Peyer's patch (tissue), 4 donors: ENCODE results near the gene OSBPL3. TPM values are rescaled to one million over a fixed set of nuclear protein-coding genes. Genes with fewer than 3 reads are reported as not detected.
A peak's percentile ranks its signal among the peaks of the same experiment; 100 is the strongest.

Source experiments
- DNase-seq, 3 donors: peaks; one replicate each; pipeline ENCODE4 v3.0.0-alpha.2; 2017 to 2019
- H3K27ac ChIP-seq, 4 donors: fragments of 200-600 bp; sonication (generic); one replicate each; pipeline ENCODE4 v1.5.1; 2016 to 2019
- H3K27me3 ChIP-seq, 2 donors: fragments of 200-600 bp; sonication (generic); one replicate each; pipeline ENCODE4 v1.5.1; 2019
- H3K36me3 ChIP-seq, 3 donors: fragments of 200-600 bp; sonication (generic); one replicate each; pipeline ENCODE4 v1.5.1; 2016 to 2019
- H3K4me1 ChIP-seq, 4 donors: fragments of 200-600 bp; sonication (generic); one replicate each; pipeline ENCODE4 v1.5.1; 2016 to 2019
- H3K4me3 ChIP-seq, 4 donors: fragments of 200-600 bp; sonication (generic); 1 replicate in 3 of 4; 2 replicates in 1 of 4; pipeline ENCODE4 v1.5.1; 2016 to 2019; ENCODE audit warnings: mild to moderate bottlenecking in 1 of 4
- H3K9me3 ChIP-seq, 4 donors: fragments of 200-600 bp; sonication (generic); one replicate each; pipeline ENCODE4 v1.5.1; 2016 to 2019; ENCODE audit warnings: mild to moderate bottlenecking in 1 of 4
- CTCF ChIP-seq, 6 experiments: fragments of 450-650 bp in 4 of 6; fragments of 200-600 bp in 2 of 6; sonication (generic) in 1 of 6; IDR thresholded peaks; one replicate each; pipeline ENCODE4 v1.5.1; 2017 to 2019; ENCODE audit warnings: antibody characterized with exemption in 6 of 6, mild to moderate bottlenecking in 3 of 6, moderate library complexity in 1 of 6
- POLR2A ChIP-seq, 2 donors: fragments of 450-650 bp; IDR thresholded peaks; one replicate each; pipeline ENCODE4 v1.5.1; 2017; ENCODE audit warnings: antibody characterized with exemption in 2 of 2, mild to moderate bottlenecking in 2 of 2, moderate library complexity in 2 of 2
- total RNA-seq, 4 donors: library from RNA; depleted of rRNA; stranded (reverse); fragments of >200 nt; gene quantifications; one replicate each; pipeline ENCODE4 v1.1.0, GENCODE V29; 2016

OSBPL3 gene
- total RNA-seq, 4 donors from 2014 or later: 20.1 to 67.7 (median 22.2) TPM

DNA sequence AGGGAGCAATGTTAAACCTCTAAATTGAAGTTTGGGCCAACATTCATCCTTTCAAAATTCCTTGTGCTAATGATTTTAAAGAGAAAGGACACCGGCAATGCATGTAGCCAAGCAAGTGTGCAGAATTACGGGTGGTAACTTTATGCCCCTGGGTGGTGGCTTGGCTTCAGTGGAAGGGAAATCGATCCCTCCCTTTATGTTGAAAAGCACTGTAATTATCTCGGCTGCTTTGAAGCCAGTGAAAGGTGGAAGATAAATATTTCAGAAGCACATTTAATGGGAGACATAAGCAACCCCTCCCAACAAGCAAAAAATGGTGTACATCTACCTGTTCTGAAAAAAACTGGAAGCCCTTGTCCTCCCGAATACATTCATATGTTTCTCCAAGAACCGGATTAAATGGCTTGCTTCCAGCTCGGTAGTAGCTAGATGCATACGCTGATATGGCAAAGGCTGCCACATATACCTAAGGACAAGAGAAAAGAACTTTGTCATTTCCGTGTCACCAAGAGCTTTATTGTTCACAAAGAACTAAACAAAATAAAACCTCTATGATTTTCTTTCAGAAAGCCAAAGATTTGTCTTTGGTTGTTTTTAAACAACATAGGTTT lies 149.4 kb downstream of the OSBPL3 start:
- TF ChIP-seq POLR2A (IDR thresholded peaks at IDR 0.05) (no peak), CTCF (IDR thresholded peaks at IDR 0.05) (no peak)

GRCh38 chr7:24829787-24830186 lies 150.2 kb downstream of the OSBPL3 start:
- Histone ChIP-seq H3K4me3 (no peak overlapping the region), H3K36me3 (no peaks in the 10 kb centered on the region), H3K27me3 (no peaks in the 10 kb centered on the region), H3K4me1 (peaks cover 0 to 32% (median 9%) of the 10 kb centered on the region in 4 donors), H3K27ac (no peak overlapping the region), H3K9me3 (no peaks in the 10 kb centered on the region)
- no peak for DNase-seq
- TF ChIP-seq CTCF (IDR thresholded peaks at IDR 0.05): no peak
- no peak for TF ChIP-seq POLR2A (IDR thresholded peaks at IDR 0.05)

More for the DNA sequence above, 149.4 kb downstream of the OSBPL3 start:
- H3K27me3 ChIP-seq: no peaks in the 10 kb centered on the region
- DNase-seq: no peak
- H3K27ac ChIP-seq: peak overlapping the region in 1 of 4 donors; percentile 12
- H3K36me3 ChIP-seq: no peaks in the 10 kb centered on the region
- peaks cover 0 to 27% (median 9%) of the 10 kb centered on the region in 4 donors for H3K4me1 ChIP-seq
- H3K9me3 ChIP-seq: no peaks in the 10 kb centered on the region
- H3K4me3 ChIP-seq: no peak overlapping the region

DNA sequence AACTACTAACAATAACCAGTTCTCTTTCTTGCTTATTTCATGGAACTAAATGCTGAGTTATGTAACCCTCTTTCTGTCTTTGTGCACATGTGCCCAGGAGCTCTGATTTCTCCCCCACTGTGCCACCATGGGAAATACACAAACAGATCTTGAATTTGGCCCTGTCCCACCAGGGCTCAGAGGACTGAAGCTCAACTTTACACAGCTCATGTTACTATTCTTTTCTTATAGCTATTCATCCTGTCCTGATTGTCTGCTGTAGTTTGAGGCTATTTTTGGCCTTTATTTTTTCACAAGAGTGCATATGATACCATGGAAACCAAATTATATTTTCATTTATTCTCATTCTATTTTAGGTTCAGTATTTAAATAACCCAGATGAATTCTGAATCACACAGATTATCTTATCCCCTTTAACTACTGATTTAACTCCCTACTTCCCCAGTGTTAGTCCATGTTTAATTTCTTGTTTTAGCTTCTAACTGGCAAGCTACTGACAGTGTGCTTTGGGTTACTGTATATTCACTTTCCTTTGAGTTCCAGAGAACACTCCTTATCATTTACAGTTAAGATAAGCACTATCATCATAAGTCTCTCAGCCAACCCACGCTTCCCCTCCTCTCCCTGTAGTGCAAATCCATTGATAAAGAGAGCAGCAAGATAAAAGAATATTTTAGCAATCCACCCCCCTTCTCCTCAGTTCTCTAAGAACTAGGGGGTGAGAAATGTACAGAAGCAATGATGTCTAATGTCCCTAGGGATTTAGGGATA lies 150.9 kb downstream of the OSBPL3 start:
- no peaks in the 10 kb centered on the region for H3K27me3 ChIP-seq
- no peak overlapping the region for H3K27ac ChIP-seq
- TF ChIP-seq POLR2A (IDR thresholded peaks at IDR 0.05): no peak
- TF ChIP-seq CTCF (IDR thresholded peaks at IDR 0.05): no peak
- H3K9me3 ChIP-seq: no peaks in the 10 kb centered on the region
- H3K36me3 ChIP-seq: no peaks in the 10 kb centered on the region
- DNase-seq: no peak
- no peak overlapping the region for H3K4me3 ChIP-seq
- H3K4me1 ChIP-seq: peaks cover 0 to 34% (median 9%) of the 10 kb centered on the region in 4 donors

- peak overlapping the region in 1 of 4 donors; percentile 92 for H3K27ac ChIP-seq
- no peaks in the 10 kb centered on the region for H3K36me3 ChIP-seq
- no peaks in the 10 kb centered on the region for H3K9me3 ChIP-seq
- peaks cover 0 to 34% (median 9%) of the 10 kb centered on the region in 4 donors for H3K4me1 ChIP-seq
- H3K27me3 ChIP-seq: no peaks in the 10 kb centered on the region
- no peak overlapping the region for H3K4me3 ChIP-seq
- no peak for DNase-seq
- no peak for TF ChIP-seq CTCF (IDR thresholded peaks at IDR 0.05)
- no peak for TF ChIP-seq POLR2A (IDR thresholded peaks at IDR 0.05)
These were observed 152.4 kb downstream of the OSBPL3 start for GRCh38 chr7:24827589-24827988.

GRCh38 chr7:24827027-24827426 lies 153.0 kb downstream of the OSBPL3 start:
- H3K9me3 ChIP-seq: no peaks in the 10 kb centered on the region
- no peak for TF ChIP-seq POLR2A (IDR thresholded peaks at IDR 0.05)
- TF ChIP-seq CTCF (IDR thresholded peaks at IDR 0.05): no peak
- H3K27ac ChIP-seq: peak overlapping the region in 3 of 4 donors; percentile 44 to 92 (median 88)
- DNase-seq: no peak
- peaks cover 0 to 34% (median 9%) of the 10 kb centered on the region in 4 donors for H3K4me1 ChIP-seq
- no peak overlapping the region for H3K4me3 ChIP-seq
- no peaks in the 10 kb centered on the region for H3K36me3 ChIP-seq
- no peaks in the 10 kb centered on the region for H3K27me3 ChIP-seq
